Choroid plexus epithelial cell (primary cell): ENCODE results near the gene MRPL12.

Experiments used
- DNase-seq: peaks from one replicate; pipeline ENCODE4 v3.0.0-alpha.2; 2010; ENCODE audit warnings: low read depth
- H3K4me3 ChIP-seq: 2 replicates; pipeline ENCODE4 v1.5.1; 2011; ENCODE audit warnings: low read depth, mild to moderate bottlenecking, control low read depth, low read length, moderate library complexity
- CTCF ChIP-seq: conservative IDR thresholded peaks from 2 replicates; pipeline ENCODE4 v1.5.1; 2011; ENCODE audit warnings: low read depth, mild to moderate bottlenecking, control low read depth, inconsistent platforms, low read length, moderate library complexity

The MRPL12 gene

GRCh38 chr17:81687770-81688541 is 15.2 kb upstream of the MRPL12 start:
- TF ChIP-seq CTCF: no peak
- DNase-seq: no peak

GRCh38 chr17:81688616-81689015 is 14.6 kb upstream of the MRPL12 start:
- H3K4me3 ChIP-seq: no peak overlapping the region
- DNase-seq: no peak
- no peak for TF ChIP-seq CTCF

More at GRCh38 chr17:81687770-81688541, 15.2 kb upstream of the MRPL12 start:
- no peak overlapping the region for H3K4me3 ChIP-seq

- TF ChIP-seq CTCF: no peak
- no peak for DNase-seq
- no peak overlapping the region for H3K4me3 ChIP-seq
These were observed 13.1 kb upstream of the MRPL12 start for GRCh38 chr17:81690066-81690465.

GRCh38 chr17:81690549-81690948 is 12.6 kb upstream of the MRPL12 start:
- no peak for DNase-seq
- no peak overlapping the region for H3K4me3 ChIP-seq
- TF ChIP-seq CTCF: no peak

- TF ChIP-seq CTCF: no peak
- no peak overlapping the region for H3K4me3 ChIP-seq
- no peak for DNase-seq
These were observed 12.0 kb upstream of the MRPL12 start for GRCh38 chr17:81691196-81691595.

GRCh38 chr17:81691608-81692007 is 11.6 kb upstream of the MRPL12 start:
- no peak for DNase-seq
- no peak for TF ChIP-seq CTCF
- H3K4me3 ChIP-seq: no peak overlapping the region
